DOHH2 (cell line): ENCODE measurements around the gene NELFCD.

Experiments used
- H3F3A ChIP-seq: fragments of 200-600 bp; sonication (generic), shearing (Covaris generic); 2 replicates; pipeline ENCODE4 v1.6.0; 2016; ENCODE audit warnings: antibody characterized with exemption, mild to moderate bottlenecking; ENCODE audit not compliant: control insufficient read depth, insufficient read depth
- H3K27ac ChIP-seq: fragments of 200-600 bp; sonication (generic); 2 replicates; pipeline ENCODE4 v1.5.1; 2014; ENCODE audit warnings: low read depth, mild to moderate bottlenecking, low read length, moderate library complexity
- H3K27me3 ChIP-seq: fragments of 200-600 bp; sonication (generic); 2 replicates; pipeline ENCODE4 v1.6.1; 2014; ENCODE audit warnings: mild to moderate bottlenecking, low read length, mixed read lengths; ENCODE audit not compliant: control insufficient read depth
- H3K36me3 ChIP-seq: fragments of 200-600 bp; sonication (generic); 2 replicates; pipeline ENCODE4 v1.6.1; 2014; ENCODE audit warnings: mild to moderate bottlenecking, low read length, moderate library complexity, mixed read lengths; ENCODE audit not compliant: control insufficient read depth
- H3K4me1 ChIP-seq: fragments of 200-600 bp; sonication (generic); 2 replicates; pipeline ENCODE4 v1.6.1; 2014; ENCODE audit warnings: mild to moderate bottlenecking, low read length, mixed read lengths; ENCODE audit not compliant: control insufficient read depth
- H3K4me2 ChIP-seq: fragments of 200-600 bp; sonication (generic); 2 replicates; pipeline ENCODE4 v1.6.0; 2014; ENCODE audit warnings: mild to moderate bottlenecking, low read length, moderate library complexity
- H3K4me3 ChIP-seq: fragments of 200-600 bp; sonication (generic); 2 replicates; pipeline ENCODE4 v1.5.1; 2014; ENCODE audit warnings: mild to moderate bottlenecking, low read length, mixed read lengths
- H3K79me2 ChIP-seq: fragments of 200-600 bp; sonication (generic); 2 replicates; pipeline ENCODE4 v1.6.1; 2014; ENCODE audit warnings: mild to moderate bottlenecking, low read length, mixed read lengths; ENCODE audit not compliant: control insufficient read depth
- H3K9me2 ChIP-seq: fragments of 200-600 bp; sonication (generic); replicated peaks from 2 replicates; pipeline ENCODE4 v1.6.1; 2014; ENCODE audit warnings: mild to moderate bottlenecking, low read length, mixed read lengths; ENCODE audit not compliant: control insufficient read depth
- H3K9me3 ChIP-seq: fragments of 200-600 bp; sonication (generic); 2 replicates; pipeline ENCODE4 v1.6.1; 2014; ENCODE audit warnings: antibody characterized with exemption, low read length, mixed read lengths; ENCODE audit not compliant: control insufficient read depth, insufficient read depth
- H4K20me1 ChIP-seq: fragments of 200-600 bp; sonication (generic); 2 replicates; pipeline ENCODE4 v1.6.0; 2014; ENCODE audit warnings: low read depth, mild to moderate bottlenecking, antibody characterized with exemption, low read length, moderate library complexity; ENCODE audit not compliant: control insufficient read depth, insufficient read depth
- EZH2phosphoT487 ChIP-seq: fragments of 200-600 bp; sonication (generic); IDR thresholded peaks from 2 replicates; pipeline ENCODE4 v1.6.1; 2017; ENCODE audit warnings: borderline replicate concordance, mild to moderate bottlenecking, antibody characterized with exemption, low read length, moderate library complexity, mixed read lengths
- TF ChIP-seq, protein P1 (sequence below): fragments of 200-600 bp; sonication (generic); IDR thresholded peaks from one replicate; pipeline ENCODE4 v1.5.1; 2014; ENCODE audit warnings: antibody characterized with exemption, mild to moderate bottlenecking, low read depth, low read length; ENCODE audit not compliant: poor library complexity, severe bottlenecking

NELFCD gene

GRCh38 chr20:59032023-59032712, 51.1 kb downstream of the NELFCD start, which contains the start of gene ATP5F1E:
TSS of gene ATP5F1E (minus strand) at chr20:59032335. CDS start at chr20:59032251, 84 bp downstream.
- no peaks in the 10 kb centered on the region for H3K9me2 ChIP-seq

GRCh38 chr20:59032713-59033059, 51.6 kb downstream of the NELFCD start:
- H3K27ac ChIP-seq = peak overlapping the region; percentile 71
- peaks cover 23% of the 10 kb centered on the region for H4K20me1 ChIP-seq
- TF ChIP-seq EZH2phosphoT487 = no peak
- TF ChIP-seq, protein P1, sequence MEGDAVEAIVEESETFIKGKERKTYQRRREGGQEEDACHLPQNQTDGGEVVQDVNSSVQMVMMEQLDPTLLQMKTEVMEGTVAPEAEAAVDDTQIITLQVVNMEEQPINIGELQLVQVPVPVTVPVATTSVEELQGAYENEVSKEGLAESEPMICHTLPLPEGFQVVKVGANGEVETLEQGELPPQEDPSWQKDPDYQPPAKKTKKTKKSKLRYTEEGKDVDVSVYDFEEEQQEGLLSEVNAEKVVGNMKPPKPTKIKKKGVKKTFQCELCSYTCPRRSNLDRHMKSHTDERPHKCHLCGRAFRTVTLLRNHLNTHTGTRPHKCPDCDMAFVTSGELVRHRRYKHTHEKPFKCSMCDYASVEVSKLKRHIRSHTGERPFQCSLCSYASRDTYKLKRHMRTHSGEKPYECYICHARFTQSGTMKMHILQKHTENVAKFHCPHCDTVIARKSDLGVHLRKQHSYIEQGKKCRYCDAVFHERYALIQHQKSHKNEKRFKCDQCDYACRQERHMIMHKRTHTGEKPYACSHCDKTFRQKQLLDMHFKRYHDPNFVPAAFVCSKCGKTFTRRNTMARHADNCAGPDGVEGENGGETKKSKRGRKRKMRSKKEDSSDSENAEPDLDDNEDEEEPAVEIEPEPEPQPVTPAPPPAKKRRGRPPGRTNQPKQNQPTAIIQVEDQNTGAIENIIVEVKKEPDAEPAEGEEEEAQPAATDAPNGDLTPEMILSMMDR = no peak
- H3K9me3 ChIP-seq = no peaks in the 10 kb centered on the region
- H3K4me1 ChIP-seq = peaks cover 50% of the 10 kb centered on the region
- peaks cover 41% of the 10 kb centered on the region for H3F3A ChIP-seq
- peak overlapping the region; percentile 92 for H3K4me2 ChIP-seq
- peak overlapping the region; percentile 77 for H3K4me3 ChIP-seq
- H3K9me2 ChIP-seq = no peaks in the 10 kb centered on the region
- peaks cover 89% of the 10 kb centered on the region for H3K36me3 ChIP-seq
- no peaks in the 10 kb centered on the region for H3K27me3 ChIP-seq
- H3K79me2 ChIP-seq = peaks cover 66% of the 10 kb centered on the region

More at GRCh38 chr20:59032023-59032712, 51.1 kb downstream of the NELFCD start, which contains the start of gene ATP5F1E:
- Histone ChIP-seq H3K4me2 (peak within 1 kb of the TSS; percentile 97), H3K4me1 (peaks cover 50% of the 10 kb centered on the region), H3K4me3 (peak within 1 kb of the TSS; percentile 89), H3K27me3 (no peaks in the 10 kb centered on the region), H4K20me1 (peaks cover 23% of the 10 kb centered on the region), H3K79me2 (peaks cover 66% of the 10 kb centered on the region), H3F3A (peaks cover 41% of the 10 kb centered on the region), H3K9me3 (no peaks in the 10 kb centered on the region), H3K36me3 (peaks cover 89% of the 10 kb centered on the region), H3K27ac (peak within 1 kb of the TSS; percentile 71)
- TF ChIP-seq, protein P1 = no peak
- no peak for TF ChIP-seq EZH2phosphoT487

GRCh38 chr20:59033093-59033492, 52.0 kb downstream of the NELFCD start:
- peaks cover 50% of the 10 kb centered on the region for H3K4me1 ChIP-seq
- H3K36me3 ChIP-seq = peaks cover 89% of the 10 kb centered on the region
- H3K27ac ChIP-seq = peak overlapping the region; percentile 71
- peak overlapping the region; percentile 92 for H3K4me2 ChIP-seq
- peak overlapping the region; percentile 77 for H3K4me3 ChIP-seq
- H3K9me2 ChIP-seq = no peaks in the 10 kb centered on the region
- H3K79me2 ChIP-seq = peaks cover 66% of the 10 kb centered on the region
- peaks cover 41% of the 10 kb centered on the region for H3F3A ChIP-seq
- H3K9me3 ChIP-seq = no peaks in the 10 kb centered on the region
- TF ChIP-seq, protein P1 = no peak
- no peak for TF ChIP-seq EZH2phosphoT487
- H4K20me1 ChIP-seq = peaks cover 23% of the 10 kb centered on the region
- H3K27me3 ChIP-seq = no peaks in the 10 kb centered on the region
